K562 (cell line): ENCODE measurements around the gene DMD. TPM values are rescaled to one million over a fixed set of nuclear protein-coding genes. Genes with fewer than 3 reads are reported as not detected.

Source experiments
- ATAC-seq: fragments of 200-7000 bp; cut with Tn5 transposase; 3 replicates; pipeline ENCODE4 v1.9.1; 2020; ENCODE audit warnings: moderate library complexity
- BruUV-seq: library from RNA; stranded (reverse); fragments of 400-500 nt; replicated peaks from 2 replicates; lab custom pipeline; 2021; lab: Mats Ljungman, UMichigan
- CTCF ChIA-PET: fragments of 300-600 bp; formaldehyde crosslinking; extraction: SDS; loops from one replicate; lab custom pipeline; 2021; ENCODE audit warnings: low intra/inter-chr PET ratio; lab: Yijun Ruan, JAX
- POLR2A ChIA-PET: fragments of 300-600, 350-650 bp; sonication (Branson Sonifier 250); formaldehyde crosslinking; extraction: SDS; loops from one replicate; lab custom pipeline; 2021; ENCODE audit warnings: antibody characterized with exemption, inconsistent platforms; lab: Yijun Ruan, JAX
- DNase-seq, 4 experiments: peaks; one replicate each; pipeline versions ENCODE4 v3.0.0 to v3.0.0-alpha.2; 2011 to 2018; ENCODE audit warnings: low spot score in 3 of 4, mixed read lengths in 3 of 4; ENCODE audit errors: extremely low read depth in 1 of 4
- FAIRE-seq: peaks from 2 replicates; lab custom pipeline; 2011; peaks lifted over from hg19 to GRCh38; lab: Jason Lieb, UNC
- H2AFZ ChIP-seq: 2 replicates; pipeline ENCODE4 v1.6.0; 2011; ENCODE audit warnings: low read depth, low read length, control low read depth, inconsistent platforms
- H3K27ac ChIP-seq: fragments of 200-600 bp; 3 replicates; pipeline ENCODE4 v1.8.0; 2011; ENCODE audit warnings: low read depth, mild to moderate bottlenecking, control low read depth, inconsistent platforms, low read length, moderate library complexity, mixed read lengths; ENCODE audit errors: extremely low read depth
- H3K27me3 ChIP-seq, 2 experiments: fragments of 300-600 bp in 1 of 2; 2 replicates in 1 of 2; 3 replicates in 1 of 2; pipeline versions ENCODE4 v1.6.0 to v1.8.0; 2011; ENCODE audit warnings: inconsistent platforms in 2 of 2, low read length in 2 of 2, mild to moderate bottlenecking in 1 of 2, mixed read lengths in 1 of 2, moderate library complexity in 1 of 2; ENCODE audit not compliant: control insufficient read depth in 2 of 2, insufficient read depth in 2 of 2
- H3K36me3 ChIP-seq: fragments of 300-600 bp; 3 replicates; pipeline ENCODE4 v1.8.0; 2011; ENCODE audit warnings: mild to moderate bottlenecking, low read length, inconsistent platforms; ENCODE audit not compliant: control insufficient read depth, insufficient read depth
- H3K4me1 ChIP-seq, 2 experiments: fragments of 200-600 bp in 1 of 2; replicated peaks in 1 of 2; 2 replicates in 1 of 2; 3 replicates in 1 of 2; pipeline versions ENCODE4 v1.5.1 to v1.8.0; 2011; ENCODE audit warnings: inconsistent platforms in 2 of 2, low read length in 2 of 2, mild to moderate bottlenecking in 1 of 2, mixed read lengths in 1 of 2, moderate library complexity in 1 of 2; ENCODE audit not compliant: control insufficient read depth in 2 of 2, insufficient read depth in 2 of 2
- H3K4me2 ChIP-seq: 2 replicates; pipeline ENCODE4 v1.6.1; 2011; ENCODE audit warnings: low read length, control low read depth, inconsistent platforms, mixed read lengths; ENCODE audit not compliant: insufficient read depth
- H3K4me3 ChIP-seq: fragments of 200-600 bp; sonication (generic), shearing (Covaris generic); 2 replicates; pipeline ENCODE4 v1.5.1; 2016; ENCODE audit warnings: control low read depth, inconsistent platforms
- H3K79me2 ChIP-seq: fragments of 200-600 bp; 3 replicates; pipeline ENCODE4 v1.8.0; 2011; ENCODE audit warnings: low read length, inconsistent platforms; ENCODE audit not compliant: control insufficient read depth, insufficient read depth
- H3K9ac ChIP-seq, 2 experiments: 2 replicates each; pipeline versions ENCODE4 v1.6.0 to v1.6.1; 2011; ENCODE audit warnings: low read depth in 2 of 2, low read length in 2 of 2, control low read depth in 1 of 2, inconsistent platforms in 1 of 2, mild to moderate bottlenecking in 1 of 2, mixed read lengths in 1 of 2; ENCODE audit not compliant: insufficient read depth in 1 of 2
- H3K9me1 ChIP-seq: one replicate; pipeline ENCODE4 v1.6.0; 2011; ENCODE audit warnings: inconsistent platforms, mild to moderate bottlenecking, low read length, moderate library complexity; ENCODE audit not compliant: control insufficient read depth, insufficient read depth
- H3K9me3 ChIP-seq: replicated peaks from 2 replicates; pipeline ENCODE4 v1.5.1; 2011; ENCODE audit warnings: low read depth, low read length, inconsistent platforms; ENCODE audit not compliant: control insufficient read depth, insufficient read depth
- H4K20me1 ChIP-seq: replicated peaks from 2 replicates; pipeline ENCODE4 v1.6.1; 2011; ENCODE audit warnings: low read length, inconsistent platforms, mixed read lengths; ENCODE audit not compliant: control insufficient read depth, insufficient read depth
- ARHGAP35 ChIP-seq: fragments of 450-650 bp; IDR thresholded peaks from 2 replicates; pipeline ENCODE4 v1.6.1; 2018; ENCODE audit not compliant: partially characterized antibody
- CXXC5 ChIP-seq: fragments of 250-450 bp; sonication (Bioruptor Pico); IDR thresholded peaks from 2 replicates; pipeline ENCODE4 v1.8.0; 2022; ENCODE audit warnings: inconsistent platforms, mild to moderate bottlenecking, moderate library complexity
- DDX20 ChIP-seq: fragments of 450-650 bp; IDR thresholded peaks from 2 replicates; pipeline ENCODE4 v1.6.1; 2016; ENCODE audit warnings: missing genetic modification characterization, low read depth, mild to moderate bottlenecking, missing compliant biosample characterization, moderate library complexity
- ZNF239 ChIP-seq: fragments of 250-450 bp; sonication (Bioruptor Pico); IDR thresholded peaks from 2 replicates; pipeline ENCODE4 v1.4.0; 2020; ENCODE audit warnings: mild to moderate bottlenecking
- ZNF354B ChIP-seq: fragments of 250-450 bp; sonication (Bioruptor Pico); IDR thresholded peaks from 2 replicates; pipeline ENCODE4 v1.4.0; 2020
- WGBS: fragments of 100-300 bp; shearing (Covaris generic); methylation state at CpG from one replicate; pipeline ENCODE4 v1.1.6; 2016; ENCODE audit warnings: low coverage, mixed read lengths; ENCODE audit not compliant: insufficient coverage; ENCODE audit errors: missing lambda C conversion rate; 5-methylcytosine and 5-hydroxymethylcytosine counted together
- in situ Hi-C: fragments of 300-500 bp; cut with MboI; formaldehyde crosslinking; loops from 4 replicates; pipeline ENCODE4 v1.15.0; 2018; ENCODE audit warnings: inconsistent platforms, mixed read lengths
- intact Hi-C: fragments of 100-400 bp; cut with micrococcal nuclease; formaldehyde crosslinking; loops from 2 replicates; pipeline ENCODE4 v1.14.2; 2022
- polyA plus RNA-seq, 8 experiments: library from polyadenylated mRNA; depleted of rRNA in 4 of 8; stranded (reverse) in 5 of 8; unstranded in 3 of 8; fragments of >200 nt; fragmentation: Nextera tagmentation in 2 of 8; fragmentation: Illumina TruSeq in 1 of 8; extraction: Ambion mirVana in 2 of 8; extraction: Trizol in 1 of 8; gene quantifications; 2 replicates each; pipeline versions ENCODE4 v1.2.1 to v1.2.3, GENCODE V29; 2011 to 2014; ENCODE audit warnings: inconsistent platforms in 1 of 8, missing spikeins in 1 of 8
- total RNA-seq, 7 experiments: library from RNA; depleted of rRNA in 6 of 7; stranded (reverse); fragments of >200 nt in 6 of 7; fragmentation: Illumina TruSeq in 2 of 7; extraction: Trizol in 2 of 7; gene quantifications; 2 replicates each; pipeline versions ENCODE4 v1.2.1 to v1.2.3, GENCODE V29; 2011 to 2021; ENCODE audit warnings: low replicate concordance in 1 of 7
- TF ChIP-seq, protein P1 (sequence below): fragments of 450-650 bp; IDR thresholded peaks from 2 replicates; pipeline ENCODE4 v1.6.1; 2017; ENCODE audit warnings: antibody characterized with exemption

The DMD gene
- total and polyA plus RNA-seq, 9 of the 15 experiments (the other 6 are each of a cell fraction or from before 2014, with no cell fraction given), result 3.8 to 20.4 (median 11.4) TPM

DNA sequence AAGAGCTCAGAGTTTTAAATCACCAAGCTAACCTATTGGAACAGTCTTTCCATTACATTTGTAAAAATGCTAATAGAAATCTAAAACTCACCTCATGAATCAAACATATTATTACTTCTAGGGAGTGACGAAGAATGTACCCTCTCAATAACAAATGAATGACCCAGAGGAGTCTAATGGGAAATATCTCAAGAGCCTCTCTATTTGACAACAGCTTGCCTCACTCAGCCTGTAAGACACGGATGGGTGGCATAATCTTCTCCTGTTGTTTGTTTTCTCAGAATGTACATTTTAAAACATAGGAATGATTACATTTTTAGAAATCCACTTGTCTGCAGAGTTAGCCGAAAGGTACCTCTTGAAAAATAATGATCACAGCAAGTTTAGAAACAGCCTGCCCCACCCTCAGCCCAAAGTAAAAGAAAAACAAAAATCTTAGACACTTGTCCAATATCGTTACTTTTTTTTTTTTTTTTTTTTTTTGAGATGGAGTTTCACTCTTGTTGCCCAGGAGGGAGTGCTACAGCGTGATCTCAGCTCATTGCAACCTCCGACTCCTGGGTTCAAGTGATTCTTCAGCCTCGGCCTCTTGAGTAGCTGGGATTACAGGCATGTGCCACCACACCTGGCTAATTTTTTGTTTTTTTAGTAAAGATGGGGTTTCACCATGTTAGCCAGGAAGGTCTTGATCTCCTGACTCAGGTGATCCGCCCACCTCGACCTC lies 1955.9 kb downstream of the DMD start:
- no peaks in the 10 kb centered on the region for H3K36me3 ChIP-seq
- TF ChIP-seq ZNF354B (no peak), ZNF239 (CRISPR knock-in tag) (no peak), CXXC5 (no peak), DDX20 (tag) (no peak), ARHGAP35 (no peak)
- TF ChIP-seq, protein P1, sequence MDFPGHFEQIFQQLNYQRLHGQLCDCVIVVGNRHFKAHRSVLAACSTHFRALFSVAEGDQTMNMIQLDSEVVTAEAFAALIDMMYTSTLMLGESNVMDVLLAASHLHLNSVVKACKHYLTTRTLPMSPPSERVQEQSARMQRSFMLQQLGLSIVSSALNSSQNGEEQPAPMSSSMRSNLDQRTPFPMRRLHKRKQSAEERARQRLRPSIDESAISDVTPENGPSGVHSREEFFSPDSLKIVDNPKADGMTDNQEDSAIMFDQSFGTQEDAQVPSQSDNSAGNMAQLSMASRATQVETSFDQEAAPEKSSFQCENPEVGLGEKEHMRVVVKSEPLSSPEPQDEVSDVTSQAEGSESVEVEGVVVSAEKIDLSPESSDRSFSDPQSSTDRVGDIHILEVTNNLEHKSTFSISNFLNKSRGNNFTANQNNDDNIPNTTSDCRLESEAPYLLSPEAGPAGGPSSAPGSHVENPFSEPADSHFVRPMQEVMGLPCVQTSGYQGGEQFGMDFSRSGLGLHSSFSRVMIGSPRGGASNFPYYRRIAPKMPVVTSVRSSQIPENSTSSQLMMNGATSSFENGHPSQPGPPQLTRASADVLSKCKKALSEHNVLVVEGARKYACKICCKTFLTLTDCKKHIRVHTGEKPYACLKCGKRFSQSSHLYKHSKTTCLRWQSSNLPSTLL, result no peak
- TF ChIP-seq, all 486 proteins: peak for 0
- intact Hi-C loops (no loop called here), in situ Hi-C loops (no loop called here)
- FAIRE-seq (no peak), ATAC-seq (no peak), DNase-seq (no peak)
- ChIA-PET CTCF (interaction anchor here (0.6 kb wide), 1 partner anchor 1314 kb away, joined by 4 read pairs; no protein-coding TSS in a partner anchor), POLR2A (no interaction called here)
- Histone ChIP-seq H3K27ac (no peak overlapping the region), H3K9me3 (no peaks in the 10 kb centered on the region), H3K27me3 (no peaks in the 10 kb centered on the region), H3K9ac (no peak overlapping the region), H3K79me2 (no peaks in the 10 kb centered on the region), H3K4me2 (no peak overlapping the region), H3K4me1 (no peaks in the 10 kb centered on the region), H2AFZ (no peak overlapping the region), H3K4me3 (no peak overlapping the region), H3K9me1 (no peaks in the 10 kb centered on the region), H4K20me1 (no peaks in the 10 kb centered on the region)
- no TSS peak for BruUV-seq
- whole genome bisulfite sequencing, result 57% methylated on average over 5 of the region's 9 CpGs
